Measurements from ENCODE around the gene MYCBP2. TPM values are rescaled to one million over a fixed set of nuclear protein-coding genes. Genes with fewer than 3 reads are reported as not detected.

MYCBP2 gene
- total and polyA plus RNA-seq, 5 donors from 2014 or later: 20.8 to 189 (median 27.8) TPM

DNA sequence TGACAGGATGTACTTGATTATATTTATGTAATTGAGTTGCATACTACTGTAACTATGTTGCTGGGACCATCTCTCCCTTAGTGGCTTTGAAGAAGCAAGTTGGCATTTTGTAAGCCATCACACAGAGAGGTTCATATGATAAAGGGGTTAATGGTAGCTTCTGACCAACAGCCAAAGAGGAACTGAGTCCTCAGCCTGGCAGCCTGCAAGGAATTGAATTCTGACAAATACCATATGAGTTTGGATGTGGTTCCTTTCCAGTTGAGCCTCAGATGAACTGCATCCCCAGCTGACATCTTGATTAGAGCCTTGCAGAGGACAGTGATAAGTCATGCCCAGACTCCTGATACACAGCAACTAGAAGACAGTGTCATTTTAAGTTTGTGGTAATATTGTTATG lies 8.6 kb upstream of the MYCBP2 start:
- Histone ChIP-seq H3K27me3 (ENCODE audit: control insufficient read depth, insufficient read depth, low read length) (no peaks in the 10 kb centered on the region), H3K36me3 (ENCODE audit: control insufficient read depth, insufficient read depth, low read length) (no peaks in the 10 kb centered on the region), H3K4me1 (ENCODE audit: control insufficient read depth, insufficient read depth, low read length, poor library complexity, severe bottlenecking) (peaks cover 3% of the 10 kb centered on the region), H3K27ac (ENCODE audit: insufficient read depth, low read length, poor library complexity, severe bottlenecking) (no peak overlapping the region), H3K9me3 (ENCODE audit: control insufficient read depth in 2 of 2, low read length in 2 of 2) (no peaks in the 10 kb centered on the region), H3K4me3 (ENCODE audit: low read depth, low read length) (no peak overlapping the region)
- Mint-ChIP-seq H3K4me1 (peaks cover 11 to 29% (median 20%) of the 10 kb centered on the region in 4 donors), H3K9me3 (no peaks in the 10 kb centered on the region), H3K27me3 (no peaks in the 10 kb centered on the region), H3K27ac (peak overlapping the region in 1 of 3 donors; percentile 31), H3K4me3 (no peak overlapping the region), H3K36me3 (no peaks in the 10 kb centered on the region)
- no peak for ATAC-seq (ENCODE audit: low read depth in 2 of 2)
- no peak for DNase-seq

DNA sequence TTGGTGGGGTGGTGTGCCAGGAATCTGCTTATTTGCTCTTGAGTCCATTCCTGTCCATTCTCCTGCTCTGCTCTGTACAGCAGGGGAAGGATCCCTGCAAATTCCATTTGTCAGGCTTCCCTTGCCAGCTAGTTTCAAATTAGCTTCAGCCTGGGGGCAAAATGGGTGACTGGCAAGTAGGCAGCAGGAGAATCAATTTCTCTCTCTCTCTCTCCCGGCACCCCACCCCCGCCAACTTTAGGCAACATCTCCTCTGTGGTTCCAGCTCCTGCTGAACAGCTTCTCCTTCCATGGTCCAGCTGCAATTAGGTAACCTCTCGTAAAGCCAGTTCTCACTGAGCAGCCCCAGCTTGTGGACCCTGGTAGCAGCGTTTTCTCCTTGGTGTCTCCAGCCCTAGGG lies 6.7 kb upstream of the MYCBP2 start:
- Mint-ChIP-seq H3K9me3 (no peaks in the 10 kb centered on the region), H3K36me3 (no peaks in the 10 kb centered on the region), H3K27ac (no peak overlapping the region), H3K4me1 (peaks cover 10 to 27% (median 18%) of the 10 kb centered on the region in 4 donors), H3K27me3 (no peaks in the 10 kb centered on the region), H3K4me3 (no peak overlapping the region)
- no peak overlapping the region for H3K4me3 ChIP-seq (ENCODE audit: low read depth, low read length)
- H3K4me1 ChIP-seq (ENCODE audit: control insufficient read depth, insufficient read depth, low read length, poor library complexity, severe bottlenecking): peaks cover 14% of the 10 kb centered on the region
- no peak overlapping the region for H3K27ac ChIP-seq (ENCODE audit: insufficient read depth, low read length, poor library complexity, severe bottlenecking)
- H3K27me3 ChIP-seq (ENCODE audit: control insufficient read depth, insufficient read depth, low read length): no peaks in the 10 kb centered on the region
- ATAC-seq (ENCODE audit: low read depth in 2 of 2) (no peak), DNase-seq (no peak)
- H3K36me3 ChIP-seq (ENCODE audit: control insufficient read depth, insufficient read depth, low read length): no peaks in the 10 kb centered on the region
- H3K9me3 ChIP-seq (ENCODE audit: control insufficient read depth in 2 of 2, low read length in 2 of 2): no peaks in the 10 kb centered on the region

DNA sequence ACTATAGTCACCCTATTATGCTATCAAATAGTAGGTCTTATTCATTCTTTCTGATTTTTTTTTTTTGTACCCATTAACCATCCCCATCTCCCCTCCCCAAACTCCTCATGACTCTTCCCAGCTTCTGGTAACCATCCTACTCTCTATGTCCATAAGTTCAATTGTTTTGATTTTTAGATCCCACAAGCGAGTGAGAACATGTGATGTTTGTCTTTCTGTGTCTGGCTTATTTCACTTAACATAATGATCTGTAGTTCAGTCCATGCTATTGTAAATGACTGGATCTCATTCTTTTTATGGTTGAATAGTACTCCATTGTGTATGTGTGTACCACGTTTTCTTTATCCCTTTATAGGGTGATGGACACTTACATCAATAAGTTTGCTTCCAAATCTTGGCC lies 4.5 kb upstream of the MYCBP2 start:
- DNase-seq: no peak
- H3K4me3 Mint-ChIP-seq: peak overlapping the region in 3 of 4 donors; percentile 27 to 85 (median 62)
- no peak overlapping the region for H3K4me3 ChIP-seq (ENCODE audit: low read depth, low read length)
- peak overlapping the region; percentile 92 for H3K27ac ChIP-seq (ENCODE audit: insufficient read depth, low read length, poor library complexity, severe bottlenecking)
- H3K36me3 ChIP-seq (ENCODE audit: control insufficient read depth, insufficient read depth, low read length): no peaks in the 10 kb centered on the region
- peaks cover 4% of the 10 kb centered on the region for H3K27me3 Mint-ChIP-seq
- no peaks in the 10 kb centered on the region for H3K27me3 ChIP-seq (ENCODE audit: control insufficient read depth, insufficient read depth, low read length)
- H3K36me3 Mint-ChIP-seq: no peaks in the 10 kb centered on the region
- H3K9me3 ChIP-seq (ENCODE audit: control insufficient read depth in 2 of 2, low read length in 2 of 2): no peaks in the 10 kb centered on the region
- H3K4me1 Mint-ChIP-seq: peaks cover 14 to 38% (median 21%) of the 10 kb centered on the region in 4 donors
- ATAC-seq (ENCODE audit: low read depth in 2 of 2): no peak
- H3K4me1 ChIP-seq (ENCODE audit: control insufficient read depth, insufficient read depth, low read length, poor library complexity, severe bottlenecking): peaks cover 29% of the 10 kb centered on the region
- H3K9me3 Mint-ChIP-seq: no peaks in the 10 kb centered on the region
- H3K27ac Mint-ChIP-seq: peak overlapping the region in 2 of 3 donors; percentile 67 to 93

DNA sequence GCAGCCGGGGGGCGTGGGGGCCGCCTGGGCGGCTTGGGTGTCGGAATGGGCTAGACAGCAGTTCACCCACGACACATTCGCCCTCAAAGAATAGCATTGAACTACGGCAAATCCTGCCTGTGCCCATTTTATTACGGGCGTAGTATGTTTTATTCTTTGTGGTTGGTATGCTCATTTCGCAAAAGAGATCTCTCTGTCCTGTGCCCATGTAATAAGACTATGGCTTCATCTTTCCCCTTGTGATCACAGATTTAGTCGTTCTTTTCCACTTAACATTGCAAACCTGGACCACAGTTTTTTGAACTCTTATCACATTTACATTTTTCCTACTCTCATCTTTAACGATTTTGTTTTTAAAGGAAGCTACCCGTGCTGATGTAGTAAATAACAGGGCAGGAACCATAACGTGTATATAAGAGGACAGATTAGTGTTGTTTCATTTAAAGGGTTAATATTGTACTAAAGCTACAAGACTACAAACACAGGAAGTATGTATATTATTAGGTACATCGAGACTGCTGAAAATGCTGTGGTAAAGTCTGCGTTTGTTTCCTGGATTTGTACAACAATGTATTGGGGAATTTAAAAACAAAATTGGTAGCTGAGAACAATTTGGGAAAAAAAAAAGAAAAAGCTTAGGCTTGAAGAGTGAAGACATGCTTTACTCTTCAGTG lies 3.2 kb upstream of the MYCBP2 start:
- H3K9me3 ChIP-seq (ENCODE audit: control insufficient read depth in 2 of 2, low read length in 2 of 2): no peaks in the 10 kb centered on the region
- Mint-ChIP-seq H3K27ac (peak overlapping the region; percentile 94 to 99 (median 96)), H3K4me1 (peaks cover 14 to 40% (median 24%) of the 10 kb centered on the region in 4 donors), H3K36me3 (no peaks in the 10 kb centered on the region), H3K4me3 (peak overlapping the region; percentile 88 to 99 (median 95)), H3K9me3 (no peaks in the 10 kb centered on the region), H3K27me3 (peaks cover 4% of the 10 kb centered on the region)
- H3K27ac ChIP-seq (ENCODE audit: insufficient read depth, low read length, poor library complexity, severe bottlenecking): peak overlapping the region; percentile 92
- ATAC-seq (ENCODE audit: low read depth in 2 of 2) (no peak), DNase-seq (no peak)
- H3K4me3 ChIP-seq (ENCODE audit: low read depth, low read length): peak overlapping the region; percentile 97
- no peaks in the 10 kb centered on the region for H3K36me3 ChIP-seq (ENCODE audit: control insufficient read depth, insufficient read depth, low read length)
- peaks cover 32% of the 10 kb centered on the region for H3K4me1 ChIP-seq (ENCODE audit: control insufficient read depth, insufficient read depth, low read length, poor library complexity, severe bottlenecking)
- H3K27me3 ChIP-seq (ENCODE audit: control insufficient read depth, insufficient read depth, low read length): no peaks in the 10 kb centered on the region

DNA sequence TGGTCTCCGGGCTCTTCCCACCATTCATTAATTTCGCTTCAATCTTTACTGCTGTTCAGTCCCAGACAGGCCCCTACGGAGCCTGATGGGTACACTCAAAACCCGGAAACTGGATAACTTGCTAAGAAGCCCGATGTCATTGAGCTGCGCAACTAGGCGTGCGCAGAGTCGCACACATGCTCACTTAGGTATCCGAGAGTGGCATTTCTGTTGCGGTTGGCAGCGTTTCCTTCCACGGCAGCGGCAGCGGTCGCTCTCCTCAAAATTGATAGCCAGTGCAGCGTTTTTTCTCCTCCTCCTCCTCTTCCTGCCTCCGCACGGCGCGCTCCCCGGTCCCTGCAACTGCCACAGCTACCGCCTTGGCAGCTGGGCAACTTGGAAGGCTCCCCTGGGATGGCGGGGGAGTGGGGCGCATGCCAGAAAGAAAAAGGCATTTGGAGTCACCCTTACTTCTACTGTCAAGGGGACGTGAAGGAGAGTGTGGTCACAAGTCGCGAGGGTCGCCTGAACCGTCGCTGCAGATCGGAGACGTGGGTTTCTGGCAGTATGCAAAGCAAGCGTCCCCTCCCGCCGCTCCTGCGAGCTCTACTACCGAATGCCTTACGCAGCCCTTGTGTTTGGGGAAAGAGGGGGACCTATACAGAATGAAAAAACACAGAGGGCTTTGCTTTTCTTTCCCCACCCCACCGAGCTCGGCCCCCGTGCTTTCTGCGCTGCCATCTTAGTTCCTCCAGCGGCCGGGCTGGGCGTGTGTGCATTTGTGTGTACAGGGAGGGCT lies 2.4 kb upstream of the MYCBP2 start:
- DNase-seq (peak; percentile 85 to 99 (median 92)), ATAC-seq (ENCODE audit: low read depth in 2 of 2) (peak; percentile 68 to 71)
- Histone ChIP-seq H3K27ac (ENCODE audit: insufficient read depth, low read length, poor library complexity, severe bottlenecking) (peak overlapping the region; percentile 92), H3K4me3 (ENCODE audit: low read depth, low read length) (peak overlapping the region; percentile 97), H3K9me3 (ENCODE audit: control insufficient read depth in 2 of 2, low read length in 2 of 2) (no peaks in the 10 kb centered on the region), H3K4me1 (ENCODE audit: control insufficient read depth, insufficient read depth, low read length, poor library complexity, severe bottlenecking) (peaks cover 38% of the 10 kb centered on the region), H3K27me3 (ENCODE audit: control insufficient read depth, insufficient read depth, low read length) (no peaks in the 10 kb centered on the region), H3K36me3 (ENCODE audit: control insufficient read depth, insufficient read depth, low read length) (no peaks in the 10 kb centered on the region)
- no peaks in the 10 kb centered on the region for H3K9me3 Mint-ChIP-seq
- H3K4me3 Mint-ChIP-seq: peak overlapping the region; percentile 88 to 99 (median 95)
- H3K27me3 Mint-ChIP-seq: peaks cover 4% of the 10 kb centered on the region
- H3K27ac Mint-ChIP-seq: peak overlapping the region; percentile 94 to 99 (median 96)
- H3K36me3 Mint-ChIP-seq: no peaks in the 10 kb centered on the region
- H3K4me1 Mint-ChIP-seq: peaks cover 19 to 47% (median 30%) of the 10 kb centered on the region in 4 donors

DNA sequence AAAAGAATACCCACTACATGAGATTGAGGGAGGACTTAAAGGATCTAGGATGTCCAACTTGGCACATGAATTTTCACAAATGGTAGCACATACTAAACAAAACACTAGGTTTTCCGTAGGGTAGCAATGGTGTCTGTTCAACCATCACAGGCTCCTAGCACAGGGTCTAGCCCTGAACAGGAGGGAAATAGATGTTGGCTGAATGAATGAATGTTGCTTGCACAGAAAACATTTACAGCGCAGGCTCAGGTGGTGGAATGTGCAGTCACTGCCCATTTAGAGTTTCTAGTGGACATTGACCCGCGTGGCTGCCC lies 1.9 kb upstream of the MYCBP2 start:
- DNase-seq (no peak), ATAC-seq (ENCODE audit: low read depth in 2 of 2) (no peak)
- H3K9me3 ChIP-seq (ENCODE audit: control insufficient read depth in 2 of 2, low read length in 2 of 2): no peaks in the 10 kb centered on the region
- no peaks in the 10 kb centered on the region for H3K36me3 ChIP-seq (ENCODE audit: control insufficient read depth, insufficient read depth, low read length)
- Mint-ChIP-seq H3K27ac (peak overlapping the region; percentile 94 to 99 (median 96)), H3K9me3 (no peaks in the 10 kb centered on the region), H3K36me3 (no peaks in the 10 kb centered on the region), H3K27me3 (peaks cover 4% of the 10 kb centered on the region), H3K4me3 (peak overlapping the region; percentile 88 to 99 (median 95)), H3K4me1 (peaks cover 25 to 53% (median 36%) of the 10 kb centered on the region in 4 donors)
- peak overlapping the region; percentile 97 for H3K4me3 ChIP-seq (ENCODE audit: low read depth, low read length)
- no peaks in the 10 kb centered on the region for H3K27me3 ChIP-seq (ENCODE audit: control insufficient read depth, insufficient read depth, low read length)
- peak overlapping the region; percentile 92 for H3K27ac ChIP-seq (ENCODE audit: insufficient read depth, low read length, poor library complexity, severe bottlenecking)
- H3K4me1 ChIP-seq (ENCODE audit: control insufficient read depth, insufficient read depth, low read length, poor library complexity, severe bottlenecking): peaks cover 43% of the 10 kb centered on the region

DNA sequence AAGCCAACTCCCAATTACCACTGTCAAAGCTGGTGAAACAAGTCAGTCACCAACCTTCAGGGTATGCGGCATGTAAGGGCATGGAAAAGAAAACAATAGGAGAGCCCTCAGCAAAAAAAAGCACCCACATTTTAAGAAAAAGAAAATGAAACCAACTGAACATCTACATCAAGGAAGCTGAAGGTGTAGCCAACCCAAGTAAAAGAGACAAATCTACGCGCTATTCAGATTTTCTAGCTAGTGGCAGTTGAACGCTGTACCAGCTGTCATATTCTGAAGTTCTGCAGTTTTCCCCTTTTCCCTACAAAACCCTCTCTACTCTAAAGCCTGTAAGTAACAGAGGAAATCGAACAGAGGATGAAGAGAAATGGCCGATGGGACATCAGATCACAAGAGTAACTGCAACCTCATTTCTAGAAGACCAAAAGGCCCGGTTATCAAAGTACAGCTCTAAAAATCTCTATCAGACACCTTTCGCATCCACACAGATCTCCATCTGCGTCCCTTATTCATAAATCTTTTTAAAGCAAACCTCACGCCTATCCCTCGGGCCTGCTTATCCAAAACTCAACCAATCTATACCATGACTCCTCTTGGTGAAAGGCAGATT lies 1.4 kb downstream of the MYCBP2 start:
- Mint-ChIP-seq H3K27ac (peak overlapping the region; percentile 94 to 99 (median 96)), H3K36me3 (no peaks in the 10 kb centered on the region), H3K4me1 (peaks cover 50 to 75% (median 63%) of the 10 kb centered on the region in 4 donors), H3K4me3 (peak overlapping the region; percentile 94 to 99 (median 96)), H3K9me3 (no peaks in the 10 kb centered on the region), H3K27me3 (peaks cover 4% of the 10 kb centered on the region)
- Histone ChIP-seq H3K36me3 (ENCODE audit: control insufficient read depth, insufficient read depth, low read length) (no peaks in the 10 kb centered on the region), H3K27me3 (ENCODE audit: control insufficient read depth, insufficient read depth, low read length) (no peaks in the 10 kb centered on the region), H3K4me1 (ENCODE audit: control insufficient read depth, insufficient read depth, low read length, poor library complexity, severe bottlenecking) (peaks cover 72% of the 10 kb centered on the region), H3K27ac (ENCODE audit: insufficient read depth, low read length, poor library complexity, severe bottlenecking) (peak overlapping the region; percentile 92), H3K9me3 (ENCODE audit: control insufficient read depth in 2 of 2, low read length in 2 of 2) (no peaks in the 10 kb centered on the region), H3K4me3 (ENCODE audit: low read depth, low read length) (peak overlapping the region; percentile 99)
- ATAC-seq (ENCODE audit: low read depth in 2 of 2) (no peak), DNase-seq (peak in 2 of 3 donors; percentile 58 to 69)
